Upper lobe of left lung (tissue), 6 donors: Measurements from ENCODE around the gene SH3RF1. TPM values are rescaled to one million over a fixed set of nuclear protein-coding genes. Genes with fewer than 3 reads are reported as not detected.

Experiments used
- ATAC-seq, 2 donors: fragments of 200-7000 bp; cut with Tn5 transposase; one replicate each; pipeline ENCODE4 v1.9.1; 2022; ENCODE audit warnings: mild to moderate bottlenecking in 2 of 2, moderate library complexity in 2 of 2; ENCODE audit not compliant: low FRiP score in 2 of 2
- DNase-seq, 2 donors: peaks; one replicate each; pipeline ENCODE4 v3.0.0-alpha.2; 2019 to 2020
- H3K27ac ChIP-seq, 4 donors: fragments of 200-600 bp; sonication (generic); one replicate each; pipeline ENCODE4 v1.5.1; 2016 to 2019
- H3K27me3 ChIP-seq, 4 donors: fragments of 200-600 bp; sonication (generic); one replicate each; pipeline ENCODE4 v1.5.1; 2017 to 2019
- H3K36me3 ChIP-seq, 4 donors: fragments of 200-600 bp; sonication (generic); one replicate each; pipeline ENCODE4 v1.5.1; 2016 to 2019
- H3K4me1 ChIP-seq, 4 donors: fragments of 200-600 bp; sonication (generic); one replicate each; pipeline ENCODE4 v1.5.1; 2018 to 2019
- H3K4me3 ChIP-seq, 4 donors: fragments of 200-600 bp; sonication (generic); one replicate each; pipeline ENCODE4 v1.5.1; 2017 to 2019; ENCODE audit warnings: mild to moderate bottlenecking in 2 of 4, moderate library complexity in 1 of 4
- H3K9me3 ChIP-seq, 4 donors: fragments of 200-600 bp; sonication (generic); one replicate each; pipeline ENCODE4 v1.5.1; 2018 to 2019
- EP300 ChIP-seq, 4 donors: sonication (generic); formaldehyde crosslinking; IDR thresholded peaks; one replicate each; pipeline ENCODE4 v1.5.1; 2017; ENCODE audit warnings: antibody characterized with exemption in 4 of 4, control low read depth in 2 of 4
- POLR2A ChIP-seq, 4 donors: fragments of 450-650 bp; IDR thresholded peaks; one replicate each; pipeline ENCODE4 v1.5.1; 2016 to 2017; ENCODE audit warnings: antibody characterized with exemption in 4 of 4, mild to moderate bottlenecking in 2 of 4
- POLR2AphosphoS5 ChIP-seq, 2 donors: sonication (generic); formaldehyde crosslinking; IDR thresholded peaks; one replicate each; pipeline ENCODE4 v1.5.1; 2017; ENCODE audit warnings: antibody characterized with exemption in 2 of 2
- WGBS, 2 donors: methylation state at CpG; one replicate each; pipeline ENCODE4 v1.1.5; 2017 to 2018; 5-methylcytosine and 5-hydroxymethylcytosine counted together
- total RNA-seq, 6 donors: library from RNA; depleted of rRNA in 4 of 6; stranded (reverse); fragments of >200 nt in 4 of 6; gene quantifications; one replicate each; pipeline versions ENCODE4 v1.1.0 to v1.2.1, GENCODE V29; 2016 to 2021
- TF ChIP-seq, protein P1 (sequence below), 6 experiments: fragments of 450-650 bp in 4 of 6; fragments of 200-600 bp in 2 of 6; sonication (generic) in 2 of 6; IDR thresholded peaks; one replicate each; pipeline ENCODE4 v1.5.1; 2016 to 2019; ENCODE audit warnings: antibody characterized with exemption in 6 of 6
- donor health status: DM: no; HTN: no; CAD: no; lungs with moderate emphysema.
- donor health status: DM: no; HTN: yes; CAD: no; lungs with severe emphysema.

The SH3RF1 gene
- total RNA-seq, 6 donors from 2014 or later = 27.1 to 38.7 (median 34.3) TPM

DNA sequence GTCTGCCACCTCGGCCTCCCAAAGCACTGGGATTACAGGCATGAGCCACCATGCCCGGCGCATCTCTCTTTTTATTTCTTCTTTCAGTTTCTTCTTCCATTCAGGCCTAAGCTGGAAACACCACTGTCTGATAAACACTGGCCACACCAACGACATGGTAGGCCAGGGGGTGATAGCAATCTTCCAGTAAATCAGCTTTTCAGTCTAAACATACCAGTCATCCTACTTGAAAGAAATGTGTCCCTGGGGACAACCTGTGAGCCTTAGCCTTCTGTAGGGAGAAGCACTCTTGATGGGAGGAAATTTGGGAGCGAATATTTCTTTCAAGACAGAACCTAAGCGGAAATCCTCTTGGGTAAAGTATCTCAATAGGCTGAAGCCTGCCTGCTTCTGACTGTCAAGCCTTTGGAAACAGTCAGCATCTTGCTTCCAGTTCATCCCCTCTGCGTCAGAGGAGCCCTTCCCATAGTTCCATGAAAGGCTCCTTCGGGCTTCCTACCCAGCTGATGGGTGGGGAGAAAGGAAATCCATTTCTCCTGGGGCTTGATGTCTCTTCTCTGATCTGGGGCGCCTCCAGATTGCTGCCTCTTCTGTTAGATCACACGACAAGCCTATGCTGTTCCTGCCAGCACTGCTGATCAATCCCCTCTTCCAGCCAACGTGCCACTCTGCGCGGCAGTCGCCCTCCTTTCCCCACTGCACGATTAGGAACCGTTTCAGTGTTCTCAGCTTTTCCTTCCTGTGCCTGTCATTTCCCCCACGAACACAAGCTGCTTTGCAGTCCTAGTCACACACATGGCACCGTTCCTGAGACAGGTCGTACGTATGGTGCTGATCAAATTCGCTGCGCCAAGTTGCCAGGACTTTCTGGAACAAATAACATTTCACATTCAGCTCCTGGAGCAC, 211.2 kb downstream of the SH3RF1 start:
- WGBS, 2 donors = 62% methylated on average over 20 to 22 of the region's 22 CpGs
- Histone ChIP-seq H3K4me1 (peaks cover 3 to 17% (median 5%) of the 10 kb centered on the region in 4 donors), H3K36me3 (no peaks in the 10 kb centered on the region), H3K27ac (peak overlapping the region; percentile 53 to 85 (median 72)), H3K27me3 (no peaks in the 10 kb centered on the region), H3K4me3 (no peak overlapping the region), H3K9me3 (no peaks in the 10 kb centered on the region)
- peak in 1 of 2 donors; percentile 51 for ATAC-seq
- no peak for TF ChIP-seq POLR2A (IDR thresholded peaks at IDR 0.05)
- TF ChIP-seq EP300 (IDR thresholded peaks at IDR 0.05) = peak in 2 of 4 donors; percentile 5 to 8
- peak; percentile 53 to 61 for TF ChIP-seq POLR2AphosphoS5 (IDR thresholded peaks at IDR 0.05)
- no peak for DNase-seq

DNA sequence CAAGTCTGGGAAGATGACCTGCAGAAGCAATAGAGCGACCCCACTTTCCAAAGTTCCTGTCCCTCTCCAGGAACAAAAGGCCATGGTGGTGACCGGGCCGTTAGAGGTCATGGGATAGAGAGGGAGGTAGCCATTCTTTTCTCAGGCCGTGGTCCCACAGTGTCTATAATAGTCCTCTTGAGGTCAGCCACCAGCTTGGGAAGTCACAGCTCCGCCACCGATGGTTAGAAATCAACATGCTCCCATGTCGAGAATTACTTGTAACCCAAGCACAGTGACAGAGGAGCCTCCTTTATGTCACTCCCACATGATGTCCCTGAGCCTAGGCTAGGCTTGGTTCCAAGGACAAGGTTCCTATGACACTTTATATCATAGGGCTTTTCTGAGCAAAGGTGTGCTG, 212.4 kb downstream of the SH3RF1 start:
- Histone ChIP-seq H3K27ac (no peak overlapping the region), H3K36me3 (no peaks in the 10 kb centered on the region), H3K27me3 (no peaks in the 10 kb centered on the region), H3K9me3 (no peaks in the 10 kb centered on the region), H3K4me1 (peaks cover 3 to 17% (median 5%) of the 10 kb centered on the region in 4 donors), H3K4me3 (no peak overlapping the region)
- TF ChIP-seq EP300 (IDR thresholded peaks at IDR 0.05) = no peak
- TF ChIP-seq, protein P1, sequence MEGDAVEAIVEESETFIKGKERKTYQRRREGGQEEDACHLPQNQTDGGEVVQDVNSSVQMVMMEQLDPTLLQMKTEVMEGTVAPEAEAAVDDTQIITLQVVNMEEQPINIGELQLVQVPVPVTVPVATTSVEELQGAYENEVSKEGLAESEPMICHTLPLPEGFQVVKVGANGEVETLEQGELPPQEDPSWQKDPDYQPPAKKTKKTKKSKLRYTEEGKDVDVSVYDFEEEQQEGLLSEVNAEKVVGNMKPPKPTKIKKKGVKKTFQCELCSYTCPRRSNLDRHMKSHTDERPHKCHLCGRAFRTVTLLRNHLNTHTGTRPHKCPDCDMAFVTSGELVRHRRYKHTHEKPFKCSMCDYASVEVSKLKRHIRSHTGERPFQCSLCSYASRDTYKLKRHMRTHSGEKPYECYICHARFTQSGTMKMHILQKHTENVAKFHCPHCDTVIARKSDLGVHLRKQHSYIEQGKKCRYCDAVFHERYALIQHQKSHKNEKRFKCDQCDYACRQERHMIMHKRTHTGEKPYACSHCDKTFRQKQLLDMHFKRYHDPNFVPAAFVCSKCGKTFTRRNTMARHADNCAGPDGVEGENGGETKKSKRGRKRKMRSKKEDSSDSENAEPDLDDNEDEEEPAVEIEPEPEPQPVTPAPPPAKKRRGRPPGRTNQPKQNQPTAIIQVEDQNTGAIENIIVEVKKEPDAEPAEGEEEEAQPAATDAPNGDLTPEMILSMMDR (IDR thresholded peaks at IDR 0.05) = no peak
- TF ChIP-seq POLR2AphosphoS5 (IDR thresholded peaks at IDR 0.05) = no peak
- TF ChIP-seq POLR2A (IDR thresholded peaks at IDR 0.05) = no peak
- no peak for DNase-seq
- WGBS, 2 donors = 92 to 93% methylated on average over 6 to 7 of the region's 7 CpGs
- ATAC-seq = no peak

- H3K36me3 ChIP-seq = no peaks in the 10 kb centered on the region
- ATAC-seq (no peak), DNase-seq (no peak)
- no peak overlapping the region for H3K27ac ChIP-seq
- H3K27me3 ChIP-seq = no peaks in the 10 kb centered on the region
- H3K4me1 ChIP-seq = peaks cover 0 to 20% (median 9%) of the 10 kb centered on the region in 4 donors
- 90 to 96% methylated on average over 6 of the region's 6 CpGs for WGBS, 2 donors
- TF ChIP-seq EP300 (IDR thresholded peaks at IDR 0.05) (no peak), POLR2A (IDR thresholded peaks at IDR 0.05) (no peak), POLR2AphosphoS5 (IDR thresholded peaks at IDR 0.05) (no peak)
- TF ChIP-seq, protein P1 (IDR thresholded peaks at IDR 0.05) = no peak
- no peak overlapping the region for H3K4me3 ChIP-seq
- H3K9me3 ChIP-seq = no peaks in the 10 kb centered on the region
Observed at GRCh38 chr4:169054879-169055278, 215.9 kb downstream of the SH3RF1 start.

DNA sequence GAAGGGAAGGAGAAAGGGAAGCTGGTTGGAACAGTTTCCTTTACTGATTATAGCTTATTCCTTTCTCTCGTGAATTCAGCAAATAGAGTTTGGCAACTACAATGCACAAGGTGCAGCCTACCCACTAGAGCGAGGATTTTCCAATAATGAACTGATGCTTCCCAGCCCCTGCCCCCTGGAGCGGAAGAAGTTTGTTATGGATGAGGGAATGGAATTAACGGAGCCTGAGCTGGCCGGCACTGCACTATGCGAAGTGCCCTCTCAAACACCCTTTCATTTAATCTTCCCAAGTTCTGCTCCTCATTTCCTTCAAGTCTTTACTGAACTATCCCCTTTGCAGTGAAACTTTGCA, 218.2 kb downstream of the SH3RF1 start:
- 89% methylated on average over 6 of the region's 6 CpGs for WGBS, 2 donors
- no peaks in the 10 kb centered on the region for H3K36me3 ChIP-seq
- H3K4me3 ChIP-seq = no peak overlapping the region
- TF ChIP-seq, protein P1 (IDR thresholded peaks at IDR 0.05) = no peak
- TF ChIP-seq EP300 (IDR thresholded peaks at IDR 0.05) (no peak), POLR2A (IDR thresholded peaks at IDR 0.05) (no peak), POLR2AphosphoS5 (IDR thresholded peaks at IDR 0.05) (no peak)
- no peak for ATAC-seq
- no peaks in the 10 kb centered on the region for H3K27me3 ChIP-seq
- no peaks in the 10 kb centered on the region for H3K9me3 ChIP-seq
- DNase-seq = no peak
- peak overlapping the region in 1 of 4 donors; percentile 22 for H3K27ac ChIP-seq
- peaks cover 0 to 16% (median 8%) of the 10 kb centered on the region in 4 donors for H3K4me1 ChIP-seq

GRCh38 chr4:169051761-169052593, 218.8 kb downstream of the SH3RF1 start:
- WGBS, 2 donors = 79 to 83% methylated on average over 10 of the region's 10 CpGs
- TF ChIP-seq POLR2AphosphoS5 (IDR thresholded peaks at IDR 0.05) (no peak), EP300 (IDR thresholded peaks at IDR 0.05) (no peak), POLR2A (IDR thresholded peaks at IDR 0.05) (no peak)
- TF ChIP-seq, protein P1 (IDR thresholded peaks at IDR 0.05) = no peak
- no peak for ATAC-seq
- Histone ChIP-seq H3K4me3 (no peak overlapping the region), H3K4me1 (peaks cover 0 to 16% (median 8%) of the 10 kb centered on the region in 4 donors), H3K27me3 (no peaks in the 10 kb centered on the region), H3K9me3 (no peaks in the 10 kb centered on the region), H3K36me3 (no peaks in the 10 kb centered on the region), H3K27ac (peak overlapping the region in 2 of 4 donors; percentile 22 to 64)
- DNase-seq = no peak
